GM12878 (cell line): Measurements from ENCODE around the gene CDK15. TPM values are rescaled to one million over a fixed set of nuclear protein-coding genes. Genes with fewer than 3 reads are reported as not detected.

Experiments
- ATAC-seq: fragments of 200-7000 bp; cut with Tn5 transposase; 3 replicates; pipeline ENCODE4 v1.9.1; 2020; ENCODE audit warnings: mild to moderate bottlenecking, moderate library complexity
- BruUV-seq: library from RNA; stranded (reverse); fragments of 400-500 nt; replicated peaks from 2 replicates; lab custom pipeline; 2021; lab: Mats Ljungman, UMichigan
- CTCF ChIA-PET: fragments of 300-600 bp; sonication (Branson Sonifier 250); formaldehyde crosslinking; extraction: SDS; loops from one replicate; lab custom pipeline; 2021; ENCODE audit warnings: inconsistent platforms; lab: Yijun Ruan, JAX
- POLR2A ChIA-PET: fragments of 350-600 bp; formaldehyde crosslinking; extraction: SDS; loops from one replicate; lab custom pipeline; 2021; ENCODE audit warnings: inconsistent platforms; lab: Charles Lee
- RAD21 ChIA-PET: fragments of 300-600 bp; sonication (Branson Sonifier 250); formaldehyde crosslinking; loops from one replicate; lab custom pipeline; 2023; ENCODE audit warnings: antibody characterized with exemption; ENCODE audit not compliant: unreplicated experiment; lab: Charles Lee
- SMC1A ChIA-PET: fragments of 300-600 bp; sonication (Branson Sonifier 250); formaldehyde crosslinking; loops from one replicate; lab custom pipeline; 2023; ENCODE audit not compliant: unreplicated experiment, uncharacterized antibody; lab: Charles Lee
- DNase-seq: peaks from one replicate; pipeline ENCODE4 v3.0.0-alpha.2; 2011; ENCODE audit warnings: low read depth, low spot score
- FAIRE-seq: peaks from 3 replicates; lab custom pipeline; 2011; peaks lifted over from hg19 to GRCh38; lab: Jason Lieb, UNC
- H2AFZ ChIP-seq: 2 replicates; pipeline ENCODE4 v1.6.0; 2011; ENCODE audit warnings: low read depth, low read length, control low read depth; ENCODE audit not compliant: control insufficient read depth
- H3K27ac ChIP-seq: 2 replicates; pipeline ENCODE4 v1.5.1; 2011; ENCODE audit warnings: control low read depth; ENCODE audit not compliant: control insufficient read depth, insufficient read depth
- H3K27me3 ChIP-seq, 2 experiments: replicated peaks in 1 of 2; 2 replicates each; pipeline versions ENCODE4 v1.6.0 to v1.6.1; 2011; ENCODE audit warnings: low read length in 1 of 2; ENCODE audit not compliant: control insufficient read depth in 2 of 2, insufficient read depth in 2 of 2
- H3K36me3 ChIP-seq, 2 experiments: 2 replicates each; pipeline ENCODE4 v1.5.1; 2011; ENCODE audit warnings: low read length in 1 of 2; ENCODE audit not compliant: control insufficient read depth in 2 of 2, insufficient read depth in 2 of 2
- H3K4me1 ChIP-seq: 2 replicates; pipeline ENCODE4 v1.6.1; 2011; ENCODE audit warnings: mild to moderate bottlenecking, low read length, moderate library complexity, mixed read lengths; ENCODE audit not compliant: control insufficient read depth, insufficient read depth
- H3K4me2 ChIP-seq: 2 replicates; pipeline ENCODE4 v1.6.0; 2011; ENCODE audit warnings: control low read depth; ENCODE audit not compliant: control insufficient read depth, insufficient read depth
- H3K4me3 ChIP-seq: fragments of 200-600 bp; sonication (generic); 2 replicates; pipeline ENCODE4 v1.5.1; 2016
- H3K79me2 ChIP-seq: 2 replicates; pipeline ENCODE4 v1.6.0; 2011; ENCODE audit warnings: low read length; ENCODE audit not compliant: control insufficient read depth, insufficient read depth
- H3K9ac ChIP-seq: 2 replicates; pipeline ENCODE4 v1.8.0; 2011; ENCODE audit warnings: low read length, control low read depth, mixed read lengths; ENCODE audit not compliant: control insufficient read depth, insufficient read depth
- H3K9me3 ChIP-seq: replicated peaks from 3 replicates; pipeline ENCODE4 v1.5.1; 2011; ENCODE audit warnings: mild to moderate bottlenecking, low read length; ENCODE audit not compliant: control insufficient read depth, insufficient read depth
- H4K20me1 ChIP-seq: 2 replicates; pipeline ENCODE4 v1.6.0; 2011; ENCODE audit not compliant: control insufficient read depth, insufficient read depth
- CHD2 ChIP-seq: IDR thresholded peaks from 2 replicates; pipeline ENCODE4 v1.6.1; 2011; ENCODE audit warnings: low read depth, low read length, improper control_type of control experiment, borderline replicate concordance
- EED ChIP-seq: sonication (generic); IDR thresholded peaks from 2 replicates; pipeline ENCODE4 v1.6.1; 2016; ENCODE audit warnings: antibody characterized with exemption, low read depth
- HDAC6 ChIP-seq: fragments of 200-600 bp; sonication (generic); IDR thresholded peaks from one replicate; pipeline ENCODE4 v1.8.0; 2017; ENCODE audit warnings: antibody characterized with exemption; ENCODE audit not compliant: unreplicated experiment
- HSF1 ChIP-seq: fragments of 150-350 bp; IDR thresholded peaks from 2 replicates; pipeline ENCODE4 v1.6.1; 2014; ENCODE audit warnings: mild to moderate bottlenecking, low read depth, low read length
- NR2C1 ChIP-seq: fragments of 450-650 bp; IDR thresholded peaks from 2 replicates; pipeline ENCODE4 v1.6.1; 2017; ENCODE audit warnings: antibody characterized with exemption, mild to moderate bottlenecking, moderate library complexity
- PML ChIP-seq: IDR thresholded peaks from 2 replicates; pipeline ENCODE4 v1.6.1; 2012; ENCODE audit warnings: low read length, inconsistent platforms
- STAT1 ChIP-seq: fragments of 450-650 bp; conservative IDR thresholded peaks from 2 replicates; pipeline ENCODE4 v1.6.1; 2014; ENCODE audit warnings: antibody characterized with exemption, mild to moderate bottlenecking
- SUPT20H ChIP-seq: IDR thresholded peaks from 2 replicates; pipeline ENCODE4 v1.6.1; 2011; ENCODE audit warnings: low read depth, mild to moderate bottlenecking, low read length, moderate library complexity, borderline replicate concordance; ENCODE audit not compliant: control insufficient read depth
- SUZ12 ChIP-seq: fragments of 200-600 bp; sonication (generic); IDR thresholded peaks from one replicate; pipeline ENCODE4 v1.6.1; 2018; ENCODE audit warnings: antibody characterized with exemption, mild to moderate bottlenecking; ENCODE audit not compliant: unreplicated experiment
- TCF7 ChIP-seq: IDR thresholded peaks from 2 replicates; pipeline ENCODE4 v1.6.1; 2014; ENCODE audit warnings: antibody characterized with exemption, borderline replicate concordance
- ZBTB11 ChIP-seq: fragments of 450-650 bp; formaldehyde crosslinking; IDR thresholded peaks from 2 replicates; pipeline ENCODE4 v1.5.0; 2022; ENCODE audit warnings: mild to moderate bottlenecking, missing genetic modification characterization
- ZBTB40 ChIP-seq: fragments of 450-650 bp; IDR thresholded peaks from 2 replicates; pipeline ENCODE4 v1.6.1; 2016; ENCODE audit warnings: mild to moderate bottlenecking, moderate library complexity, borderline replicate concordance
- ZNF384 ChIP-seq: IDR thresholded peaks from 2 replicates; pipeline ENCODE4 v1.6.1; 2012; ENCODE audit warnings: low read depth, mild to moderate bottlenecking, low read length, improper control_type of control experiment, borderline replicate concordance
- WGBS: methylation state at CpG from one replicate; pipeline ENCODE4 v1.1.6; 2016; ENCODE audit warnings: low lambda C conversion rate; ENCODE audit not compliant: insufficient replicate concordance, insufficient coverage; ENCODE audit errors: missing lambda C conversion rate; 5-methylcytosine and 5-hydroxymethylcytosine counted together
- in situ Hi-C: fragments of 300-500 bp; cut with MboI; formaldehyde crosslinking; loops from 9 replicates; pipeline ENCODE4 v1.14.3; 2018; ENCODE audit warnings: mixed read lengths
- intact Hi-C: fragments of 100-400 bp; cut with micrococcal nuclease; formaldehyde crosslinking; loops from one replicate; pipeline ENCODE4 v1.14.2; 2022; ENCODE audit not compliant: unreplicated experiment
- polyA plus RNA-seq, 11 experiments: library from polyadenylated mRNA; depleted of rRNA in 4 of 11; unstranded in 6 of 11; stranded (reverse) in 5 of 11; fragments of >200 nt; fragmentation: Nextera tagmentation in 4 of 11; fragmentation: Illumina TruSeq in 1 of 11; extraction: Ambion mirVana in 4 of 11; extraction: Trizol in 1 of 11; gene quantifications; 1 replicate in 1 of 11; 2 replicates in 10 of 11; pipeline versions ENCODE4 v1.2.1 to v1.2.3, GENCODE V29; 2011 to 2016; ENCODE audit warnings: inconsistent platforms in 2 of 11, missing spikeins in 2 of 11, low read depth in 1 of 11
- total RNA-seq, 4 experiments: library from RNA; depleted of rRNA in 3 of 4; stranded (reverse); fragments of >200 nt in 3 of 4; fragmentation: Illumina TruSeq in 1 of 4; extraction: Trizol in 1 of 4; gene quantifications; 2 replicates each; pipeline versions ENCODE4 v1.2.1 to v1.2.3, GENCODE V29; 2013 to 2021
- TF ChIP-seq, protein P1 (sequence below): IDR thresholded peaks from 2 replicates; pipeline ENCODE4 v1.6.1; 2012; ENCODE audit warnings: low read depth, low read length, improper control_type of control experiment

The CDK15 gene
- total and polyA plus RNA-seq, 10 of the 15 experiments (the other 5 are each of a cell fraction or from before 2014, with no cell fraction given): 0.01 to 0.04 TPM; not detected in 8

DNA sequence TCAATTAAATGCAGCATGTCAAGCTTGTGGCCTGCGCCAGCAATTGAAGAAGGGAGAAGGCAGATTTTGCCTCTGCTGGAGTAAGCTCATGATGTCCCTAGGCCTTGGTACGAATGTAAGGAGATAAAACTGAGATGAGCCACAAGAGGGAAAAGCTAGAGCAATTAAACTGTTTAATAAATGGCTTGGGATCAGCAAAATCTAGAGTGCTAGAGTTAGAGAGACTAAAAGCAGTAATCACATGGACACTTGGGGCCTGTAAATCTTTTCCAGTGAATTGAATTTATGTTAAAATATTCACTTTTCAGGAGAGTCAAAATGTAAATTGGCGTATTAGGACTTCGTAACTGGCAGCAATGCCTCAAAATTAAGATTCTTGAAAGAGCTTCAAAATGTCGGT is 86.2 kb downstream of the CDK15 start:
- H3K4me3 ChIP-seq: no peak overlapping the region
- no peaks in the 10 kb centered on the region for H3K27me3 ChIP-seq
- no peaks in the 10 kb centered on the region for H3K79me2 ChIP-seq
- no peak for DNase-seq
- RAD21 ChIA-PET: interaction anchor here (1.1 kb wide), 1 partner anchor 19 kb away, joined by 3 read pairs; no protein-coding TSS in a partner anchor
- ATAC-seq: no peak
- H3K27ac ChIP-seq: no peak overlapping the region
- WGBS: 49% methylated on average over 5 of the region's 5 CpGs
- H4K20me1 ChIP-seq: no peaks in the 10 kb centered on the region
- SMC1A ChIA-PET: interaction anchor here (0.8 to 2.4 kb wide), 10 partner anchors 7 to 124 kb away, joined by 3 to 8 read pairs (median 5); no protein-coding TSS in a partner anchor
- no peaks in the 10 kb centered on the region for H3K36me3 ChIP-seq
- no peak for FAIRE-seq
- H3K4me1 ChIP-seq: no peaks in the 10 kb centered on the region
- H2AFZ ChIP-seq: 0 out of 2 replicates have a peak overlapping the region, but pooled peaks have one; percentile 38
- POLR2A ChIA-PET: interaction anchor here (1.0 kb wide), 1 partner anchor 15 kb away, joined by 3 read pairs; no protein-coding TSS in a partner anchor
- no peak overlapping the region for H3K9ac ChIP-seq
- in situ Hi-C loops: no loop called here
- no peaks in the 10 kb centered on the region for H3K9me3 ChIP-seq
- intact Hi-C loops: no loop called here
- BruUV-seq: no TSS peak
- no peak overlapping the region for H3K4me2 ChIP-seq
- CTCF ChIA-PET: interaction anchor here (0.7 to 1.6 kb wide), 4 partner anchors 12 to 38 kb away, joined by 3 to 4 read pairs (median 4); no protein-coding TSS in a partner anchor
- no peak for TF ChIP-seq SUZ12
- TF ChIP-seq ZBTB40: no peak
- no peak for TF ChIP-seq SUPT20H
- no peak for TF ChIP-seq NR2C1
- no peak for TF ChIP-seq HDAC6
- TF ChIP-seq ZBTB11: no peak
- no peak for TF ChIP-seq EED
- no peak for TF ChIP-seq TCF7
- no peak for TF ChIP-seq ZNF384
- no peak for TF ChIP-seq STAT1
- no peak for TF ChIP-seq PML
- TF ChIP-seq HSF1: no peak
- TF ChIP-seq, protein P1, sequence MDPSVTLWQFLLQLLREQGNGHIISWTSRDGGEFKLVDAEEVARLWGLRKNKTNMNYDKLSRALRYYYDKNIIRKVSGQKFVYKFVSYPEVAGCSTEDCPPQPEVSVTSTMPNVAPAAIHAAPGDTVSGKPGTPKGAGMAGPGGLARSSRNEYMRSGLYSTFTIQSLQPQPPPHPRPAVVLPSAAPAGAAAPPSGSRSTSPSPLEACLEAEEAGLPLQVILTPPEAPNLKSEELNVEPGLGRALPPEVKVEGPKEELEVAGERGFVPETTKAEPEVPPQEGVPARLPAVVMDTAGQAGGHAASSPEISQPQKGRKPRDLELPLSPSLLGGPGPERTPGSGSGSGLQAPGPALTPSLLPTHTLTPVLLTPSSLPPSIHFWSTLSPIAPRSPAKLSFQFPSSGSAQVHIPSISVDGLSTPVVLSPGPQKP: no peak
- TF ChIP-seq CHD2: no peak
